GM12878 (cell line): ENCODE results near the gene SNCG. TPM values are rescaled to one million over a fixed set of nuclear protein-coding genes. Genes with fewer than 3 reads are reported as not detected.

Experiments used
- ATAC-seq: fragments of 200-7000 bp; cut with Tn5 transposase; 3 replicates; pipeline ENCODE4 v1.9.1; 2020; ENCODE audit warnings: mild to moderate bottlenecking, moderate library complexity
- BruUV-seq: library from RNA; stranded (reverse); fragments of 400-500 nt; replicated peaks from 2 replicates; lab custom pipeline; 2021; lab: Mats Ljungman, UMichigan
- CTCF ChIA-PET: fragments of 300-600 bp; sonication (Branson Sonifier 250); formaldehyde crosslinking; extraction: SDS; loops from one replicate; lab custom pipeline; 2021; ENCODE audit warnings: inconsistent platforms; lab: Yijun Ruan, JAX
- POLR2A ChIA-PET: fragments of 350-600 bp; formaldehyde crosslinking; extraction: SDS; loops from one replicate; lab custom pipeline; 2021; ENCODE audit warnings: inconsistent platforms; lab: Charles Lee
- RAD21 ChIA-PET: fragments of 300-600 bp; sonication (Branson Sonifier 250); formaldehyde crosslinking; loops from one replicate; lab custom pipeline; 2023; ENCODE audit warnings: antibody characterized with exemption; ENCODE audit not compliant: unreplicated experiment; lab: Charles Lee
- SMC1A ChIA-PET: fragments of 300-600 bp; sonication (Branson Sonifier 250); formaldehyde crosslinking; loops from one replicate; lab custom pipeline; 2023; ENCODE audit not compliant: unreplicated experiment, uncharacterized antibody; lab: Charles Lee
- DNase-seq: peaks from one replicate; pipeline ENCODE4 v3.0.0-alpha.2; 2011; ENCODE audit warnings: low read depth, low spot score
- FAIRE-seq: peaks from 3 replicates; lab custom pipeline; 2011; peaks lifted over from hg19 to GRCh38; lab: Jason Lieb, UNC
- H2AFZ ChIP-seq: 2 replicates; pipeline ENCODE4 v1.6.0; 2011; ENCODE audit warnings: low read depth, low read length, control low read depth; ENCODE audit not compliant: control insufficient read depth
- H3K27ac ChIP-seq: 2 replicates; pipeline ENCODE4 v1.5.1; 2011; ENCODE audit warnings: control low read depth; ENCODE audit not compliant: control insufficient read depth, insufficient read depth
- H3K27me3 ChIP-seq, 2 experiments: replicated peaks in 1 of 2; 2 replicates each; pipeline versions ENCODE4 v1.6.0 to v1.6.1; 2011; ENCODE audit warnings: low read length in 1 of 2; ENCODE audit not compliant: control insufficient read depth in 2 of 2, insufficient read depth in 2 of 2
- H3K36me3 ChIP-seq, 2 experiments: 2 replicates each; pipeline ENCODE4 v1.5.1; 2011; ENCODE audit warnings: low read length in 1 of 2; ENCODE audit not compliant: control insufficient read depth in 2 of 2, insufficient read depth in 2 of 2
- H3K4me1 ChIP-seq: 2 replicates; pipeline ENCODE4 v1.6.1; 2011; ENCODE audit warnings: mild to moderate bottlenecking, low read length, moderate library complexity, mixed read lengths; ENCODE audit not compliant: control insufficient read depth, insufficient read depth
- H3K4me2 ChIP-seq: 2 replicates; pipeline ENCODE4 v1.6.0; 2011; ENCODE audit warnings: control low read depth; ENCODE audit not compliant: control insufficient read depth, insufficient read depth
- H3K4me3 ChIP-seq: fragments of 200-600 bp; sonication (generic); 2 replicates; pipeline ENCODE4 v1.5.1; 2016
- H3K79me2 ChIP-seq: 2 replicates; pipeline ENCODE4 v1.6.0; 2011; ENCODE audit warnings: low read length; ENCODE audit not compliant: control insufficient read depth, insufficient read depth
- H3K9ac ChIP-seq: 2 replicates; pipeline ENCODE4 v1.8.0; 2011; ENCODE audit warnings: low read length, control low read depth, mixed read lengths; ENCODE audit not compliant: control insufficient read depth, insufficient read depth
- H3K9me3 ChIP-seq: replicated peaks from 3 replicates; pipeline ENCODE4 v1.5.1; 2011; ENCODE audit warnings: mild to moderate bottlenecking, low read length; ENCODE audit not compliant: control insufficient read depth, insufficient read depth
- H4K20me1 ChIP-seq: 2 replicates; pipeline ENCODE4 v1.6.0; 2011; ENCODE audit not compliant: control insufficient read depth, insufficient read depth
- BRCA1 ChIP-seq: IDR thresholded peaks from 2 replicates; pipeline ENCODE4 v1.6.1; 2011; ENCODE audit warnings: low read depth, low read length, improper control_type of control experiment
- EZH2 ChIP-seq: IDR thresholded peaks from 2 replicates; pipeline ENCODE4 v1.6.1; 2012; ENCODE audit warnings: low read depth, mild to moderate bottlenecking, control low read depth, inconsistent platforms, low read length, borderline replicate concordance; ENCODE audit not compliant: control insufficient read depth
- GATAD2B ChIP-seq: fragments of 450-650 bp; conservative IDR thresholded peaks from 2 replicates; pipeline ENCODE4 v1.6.1; 2017; ENCODE audit warnings: low read depth, mild to moderate bottlenecking, moderate library complexity
- IRF4 ChIP-seq: IDR thresholded peaks from 2 replicates; pipeline ENCODE4 v1.6.1; 2011; ENCODE audit warnings: low read depth, low read length
- MYB ChIP-seq: fragments of 150-350 bp; IDR thresholded peaks from 2 replicates; pipeline ENCODE4 v1.6.1; 2014; ENCODE audit warnings: mild to moderate bottlenecking, low read depth, low read length, borderline replicate concordance
- RAD21 ChIP-seq: IDR thresholded peaks from 2 replicates; pipeline ENCODE4 v1.6.1; 2011; ENCODE audit warnings: mild to moderate bottlenecking, low read depth, low read length, moderate library complexity; ENCODE audit not compliant: insufficient read depth
- SMAD1 ChIP-seq: fragments of 450-650 bp; IDR thresholded peaks from 2 replicates; pipeline ENCODE4 v1.6.1; 2018; ENCODE audit warnings: mild to moderate bottlenecking, low read depth; ENCODE audit not compliant: partially characterized antibody
- YY1 ChIP-seq: IDR thresholded peaks from 2 replicates; pipeline ENCODE4 v1.6.1; 2011; ENCODE audit warnings: low read depth, mild to moderate bottlenecking, low read length
- WGBS: methylation state at CpG from one replicate; pipeline ENCODE4 v1.1.6; 2016; ENCODE audit warnings: low lambda C conversion rate; ENCODE audit not compliant: insufficient replicate concordance, insufficient coverage; ENCODE audit errors: missing lambda C conversion rate; 5-methylcytosine and 5-hydroxymethylcytosine counted together
- in situ Hi-C: fragments of 300-500 bp; cut with MboI; formaldehyde crosslinking; loops from 9 replicates; pipeline ENCODE4 v1.14.3; 2018; ENCODE audit warnings: mixed read lengths
- intact Hi-C: fragments of 100-400 bp; cut with micrococcal nuclease; formaldehyde crosslinking; loops from one replicate; pipeline ENCODE4 v1.14.2; 2022; ENCODE audit not compliant: unreplicated experiment
- polyA plus RNA-seq, 11 experiments: library from polyadenylated mRNA; depleted of rRNA in 4 of 11; unstranded in 6 of 11; stranded (reverse) in 5 of 11; fragments of >200 nt; fragmentation: Nextera tagmentation in 4 of 11; fragmentation: Illumina TruSeq in 1 of 11; extraction: Ambion mirVana in 4 of 11; extraction: Trizol in 1 of 11; gene quantifications; 1 replicate in 1 of 11; 2 replicates in 10 of 11; pipeline versions ENCODE4 v1.2.1 to v1.2.3, GENCODE V29; 2011 to 2016; ENCODE audit warnings: inconsistent platforms in 2 of 11, missing spikeins in 2 of 11, low read depth in 1 of 11
- total RNA-seq, 4 experiments: library from RNA; depleted of rRNA in 3 of 4; stranded (reverse); fragments of >200 nt in 3 of 4; fragmentation: Illumina TruSeq in 1 of 4; extraction: Trizol in 1 of 4; gene quantifications; 2 replicates each; pipeline versions ENCODE4 v1.2.1 to v1.2.3, GENCODE V29; 2013 to 2021
- TF ChIP-seq, protein P1 (sequence below): IDR thresholded peaks from 2 replicates; pipeline ENCODE4 v1.6.1; 2012; ENCODE audit warnings: low read depth, low read length, improper control_type of control experiment
- TF ChIP-seq, protein P2 (sequence below): fragments of 450-650 bp; IDR thresholded peaks from 2 replicates; pipeline ENCODE4 v1.6.1; 2016; ENCODE audit warnings: mild to moderate bottlenecking

SNCG gene
- total and polyA plus RNA-seq, 10 of the 15 experiments (the other 5 are each of a cell fraction or from before 2014, with no cell fraction given) = 0.22 to 1.3 (median 0.42) TPM; not detected in 6

DNA sequence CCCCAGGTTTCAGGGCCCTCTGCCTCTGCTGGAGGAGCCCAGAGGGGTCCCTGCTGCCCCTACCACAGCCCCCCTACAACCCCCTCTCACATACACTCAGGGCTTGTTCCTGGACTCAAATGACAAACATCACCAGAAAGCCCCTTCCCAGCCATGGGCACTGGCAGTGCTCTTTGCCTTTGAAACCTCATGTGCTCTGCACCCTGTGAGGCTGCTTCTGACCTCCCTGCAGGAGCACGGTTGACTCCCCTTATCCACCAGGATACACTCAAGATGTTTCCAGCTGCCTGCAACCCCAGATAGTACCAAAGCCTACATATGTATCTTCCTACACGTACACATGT lies 6.4 kb downstream of the SNCG start:
- FAIRE-seq (no peak), ATAC-seq (no peak)
- no peak overlapping the region for H3K4me3 ChIP-seq
- 68% methylated on average over 2 of the region's 2 CpGs for WGBS
- H3K27me3 ChIP-seq = no peaks in the 10 kb centered on the region
- no peak overlapping the region for H2AFZ ChIP-seq
- H3K79me2 ChIP-seq = no peaks in the 10 kb centered on the region
- H3K9me3 ChIP-seq = no peaks in the 10 kb centered on the region
- no TSS peak for BruUV-seq
- TF ChIP-seq IRF4 = no peak
- TF ChIP-seq, all 136 proteins: peak for 0
- CTCF ChIA-PET = interaction anchor here (3.5 kb wide), 1 partner anchor 26 kb away, joined by 25 read pairs; no protein-coding TSS in a partner anchor
- SMC1A ChIA-PET = interaction anchor here (1.1 kb wide), 1 partner anchor 8 kb away, joined by 3 read pairs; the partner anchor contains the start of gene MMRN2
- H3K27ac ChIP-seq = no peak overlapping the region; the same call in 1 of the 2 replicates
- in situ Hi-C loops (no loop called here), intact Hi-C loops (loop anchor here (5.0 kb wide), 1 partner anchor 127 kb away; the partner anchor contains the start of gene GLUD1)
- H3K36me3 ChIP-seq = no peaks in the 10 kb centered on the region
- H3K4me1 ChIP-seq = peaks cover 54% of the 10 kb centered on the region
- no peak for DNase-seq
- no peak overlapping the region for H3K9ac ChIP-seq
- H3K4me2 ChIP-seq = no peak overlapping the region
- POLR2A ChIA-PET = no interaction called here
- RAD21 ChIA-PET = interaction anchor here (1.3 kb wide), 1 partner anchor 23 kb away, joined by 3 read pairs; no protein-coding TSS in a partner anchor
- H4K20me1 ChIP-seq = no peaks in the 10 kb centered on the region

DNA sequence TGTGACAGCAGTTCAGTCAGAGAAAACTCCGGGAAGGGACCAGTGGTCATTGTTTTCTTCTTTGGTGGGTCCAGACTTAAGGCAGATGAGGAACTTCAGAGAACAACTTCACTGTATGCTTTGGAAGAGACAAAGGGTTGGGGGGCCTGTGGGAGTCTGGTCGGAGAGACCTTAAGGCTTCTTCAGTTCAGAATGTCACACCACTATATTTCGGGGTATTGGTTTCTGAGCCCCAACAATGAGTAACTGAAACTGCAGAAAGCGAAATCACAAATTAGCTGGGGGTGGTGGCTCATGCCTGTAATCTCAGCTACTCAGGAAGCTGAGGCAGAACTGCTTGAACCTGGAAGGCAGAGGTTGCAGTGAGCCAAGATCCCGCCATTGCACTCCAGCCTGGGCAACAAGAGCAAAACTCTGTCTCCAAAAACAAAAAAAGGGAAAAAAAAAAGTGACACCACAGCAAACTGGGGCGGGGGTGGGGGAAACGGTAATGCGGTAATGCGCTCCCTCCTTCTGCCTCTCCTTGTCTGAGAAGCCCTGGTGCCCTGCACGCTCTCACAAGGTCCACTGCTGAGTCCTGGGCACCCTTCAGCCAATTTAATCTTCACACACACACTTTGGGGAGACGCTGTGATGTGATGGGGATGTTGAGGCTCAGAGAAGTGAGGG lies 7.7 kb downstream of the SNCG start:
- peak overlapping the region; percentile 45; the same call in 1 of the 2 replicates for H3K4me3 ChIP-seq
- ATAC-seq (peak; percentile 34), DNase-seq (peak; percentile 59), FAIRE-seq (peak; percentile 54)
- H3K4me2 ChIP-seq = peak overlapping the region; percentile 88
- H3K9me3 ChIP-seq = no peaks in the 10 kb centered on the region
- H2AFZ ChIP-seq = peak overlapping the region; percentile 85
- no peaks in the 10 kb centered on the region for H3K36me3 ChIP-seq
- WGBS = 12% methylated on average over 10 of the region's 11 CpGs
- no peaks in the 10 kb centered on the region for H4K20me1 ChIP-seq
- H3K9ac ChIP-seq = peak overlapping the region; percentile 65
- intact Hi-C loops (loop anchor here (1.0 to 5.0 kb wide), 2 partner anchors 27 to 126 kb away; partner anchors contain the start of gene GLUD1), in situ Hi-C loops (no loop called here)
- SMC1A ChIA-PET = interaction anchor here (0.5 to 1.4 kb wide), 6 partner anchors 9 to 127 kb away, joined by 3 to 8 read pairs (median 4); partner anchors contain the start of gene MMRN2
- H3K4me1 ChIP-seq = peaks cover 54% of the 10 kb centered on the region
- TSS peak; percentile 74 for BruUV-seq
- H3K79me2 ChIP-seq = no peaks in the 10 kb centered on the region
- no peaks in the 10 kb centered on the region for H3K27me3 ChIP-seq
- CTCF ChIA-PET = interaction anchor here (0.7 to 3.5 kb wide), 17 partner anchors 8 to 1184 kb away, joined by 3 to 25 read pairs (median 4); partner anchors contain the start of genes MMRN2 and SNCG
- RAD21 ChIA-PET = interaction anchor here (0.6 to 2.0 kb wide), 11 partner anchors 20 to 1420 kb away, joined by 3 to 8 read pairs (median 3); partner anchors contain the start of genes MINPP1 and SHLD2
- H3K27ac ChIP-seq = peak overlapping the region; percentile 88
- POLR2A ChIA-PET = interaction anchor here (0.6 to 2.4 kb wide), 5 partner anchors 20 to 1421 kb away, joined by 3 to 7 read pairs (median 3); no protein-coding TSS in a partner anchor
- TF ChIP-seq EZH2 (no peak), MYB (no peak), GATAD2B (no peak), SMAD1 (no peak), BRCA1 (no peak), YY1 (peak; percentile 24; the same call in 1 of the 2 replicates), RAD21 (no peak)
- TF ChIP-seq, protein P1, sequence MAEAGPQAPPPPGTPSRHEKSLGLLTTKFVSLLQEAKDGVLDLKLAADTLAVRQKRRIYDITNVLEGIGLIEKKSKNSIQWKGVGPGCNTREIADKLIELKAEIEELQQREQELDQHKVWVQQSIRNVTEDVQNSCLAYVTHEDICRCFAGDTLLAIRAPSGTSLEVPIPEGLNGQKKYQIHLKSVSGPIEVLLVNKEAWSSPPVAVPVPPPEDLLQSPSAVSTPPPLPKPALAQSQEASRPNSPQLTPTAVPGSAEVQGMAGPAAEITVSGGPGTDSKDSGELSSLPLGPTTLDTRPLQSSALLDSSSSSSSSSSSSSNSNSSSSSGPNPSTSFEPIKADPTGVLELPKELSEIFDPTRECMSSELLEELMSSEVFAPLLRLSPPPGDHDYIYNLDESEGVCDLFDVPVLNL = no peak
- TF ChIP-seq, protein P2, sequence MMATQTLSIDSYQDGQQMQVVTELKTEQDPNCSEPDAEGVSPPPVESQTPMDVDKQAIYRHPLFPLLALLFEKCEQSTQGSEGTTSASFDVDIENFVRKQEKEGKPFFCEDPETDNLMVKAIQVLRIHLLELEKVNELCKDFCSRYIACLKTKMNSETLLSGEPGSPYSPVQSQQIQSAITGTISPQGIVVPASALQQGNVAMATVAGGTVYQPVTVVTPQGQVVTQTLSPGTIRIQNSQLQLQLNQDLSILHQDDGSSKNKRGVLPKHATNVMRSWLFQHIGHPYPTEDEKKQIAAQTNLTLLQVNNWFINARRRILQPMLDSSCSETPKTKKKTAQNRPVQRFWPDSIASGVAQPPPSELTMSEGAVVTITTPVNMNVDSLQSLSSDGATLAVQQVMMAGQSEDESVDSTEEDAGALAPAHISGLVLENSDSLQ = no peak
